Measurements from ENCODE around the gene OR51T1.
A peak's percentile ranks its signal among the peaks of the same experiment; 100 is the strongest.
"Not testable (repeated sequence)": the region's sequence is repeated elsewhere in the genome, so short reads cannot be mapped to it uniquely, and the experiment has no call there.

The OR51T1 gene, protein sequence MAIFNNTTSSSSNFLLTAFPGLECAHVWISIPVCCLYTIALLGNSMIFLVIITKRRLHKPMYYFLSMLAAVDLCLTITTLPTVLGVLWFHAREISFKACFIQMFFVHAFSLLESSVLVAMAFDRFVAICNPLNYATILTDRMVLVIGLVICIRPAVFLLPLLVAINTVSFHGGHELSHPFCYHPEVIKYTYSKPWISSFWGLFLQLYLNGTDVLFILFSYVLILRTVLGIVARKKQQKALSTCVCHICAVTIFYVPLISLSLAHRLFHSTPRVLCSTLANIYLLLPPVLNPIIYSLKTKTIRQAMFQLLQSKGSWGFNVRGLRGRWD

DNA sequence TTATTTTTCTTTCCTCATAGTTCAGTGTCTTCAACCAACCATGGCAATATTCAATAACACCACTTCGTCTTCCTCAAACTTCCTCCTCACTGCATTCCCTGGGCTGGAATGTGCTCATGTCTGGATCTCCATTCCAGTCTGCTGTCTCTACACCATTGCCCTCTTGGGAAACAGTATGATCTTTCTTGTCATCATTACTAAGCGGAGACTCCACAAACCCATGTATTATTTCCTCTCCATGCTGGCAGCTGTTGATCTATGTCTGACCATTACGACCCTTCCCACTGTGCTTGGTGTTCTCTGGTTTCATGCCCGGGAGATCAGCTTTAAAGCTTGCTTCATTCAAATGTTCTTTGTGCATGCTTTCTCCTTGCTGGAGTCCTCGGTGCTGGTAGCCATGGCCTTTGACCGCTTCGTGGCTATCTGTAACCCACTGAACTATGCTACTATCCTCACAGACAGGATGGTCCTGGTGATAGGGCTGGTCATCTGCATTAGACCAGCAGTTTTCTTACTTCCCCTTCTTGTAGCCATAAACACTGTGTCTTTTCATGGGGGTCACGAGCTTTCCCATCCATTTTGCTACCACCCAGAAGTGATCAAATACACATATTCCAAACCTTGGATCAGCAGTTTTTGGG, at the start of gene OR51T1:
Gene OR51T1, plus strand, starts transcription at position 41 of the 641 bp plus-strand sequence. Its CDS starts 0 bp downstream, at position 41.
- no peak for DNase-seq (ENCODE audit: low read depth)

- DNase-seq (ENCODE audit: low read depth): no peak
Observed at GRCh38 chr11:4839851-4840549, 41.7 kb upstream of the OR51T1 start.

- DNase-seq (ENCODE audit: low read depth): no peak
Observed at GRCh38 chr11:4848908-4849532, 32.7 kb upstream of the OR51T1 start, which contains the start of gene OR51S1. OR51S1 (minus strand) TSS chr11:4849208; CDS start chr11:4849208, 0 bp downstream.

- DNase-seq (ENCODE audit: low read depth): no peak
Observed at GRCh38 chr11:4851033-4851432, 30.7 kb upstream of the OR51T1 start.

GRCh38 chr11:4854286-4854685, 27.4 kb upstream of the OR51T1 start:
- DNase-seq (ENCODE audit: low read depth): not testable (repeated sequence)

GRCh38 chr11:4862447-4863236, 19.1 kb upstream of the OR51T1 start:
- DNase-seq (ENCODE audit: low read depth): no peak

DNA sequence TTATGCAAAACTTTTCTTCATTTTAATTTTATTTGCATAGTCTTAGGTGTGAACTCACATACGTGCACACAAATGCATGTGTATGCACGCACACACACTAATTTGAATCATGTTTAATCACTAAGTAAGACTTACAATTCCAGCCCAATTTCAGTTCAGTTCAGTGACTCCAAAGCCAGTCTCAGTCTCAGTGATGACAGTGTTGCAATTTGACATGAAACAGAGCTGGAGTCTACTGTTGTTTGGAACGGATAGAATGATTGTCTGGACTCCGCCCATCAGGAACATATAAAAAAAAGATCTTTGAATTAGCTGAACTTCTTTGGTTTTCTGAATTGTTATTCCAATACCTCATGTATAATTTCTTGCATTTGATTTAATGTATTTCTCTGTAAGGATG, 17.8 kb upstream of the OR51T1 start:
- no peak for DNase-seq (ENCODE audit: low read depth)

- no peak for DNase-seq (ENCODE audit: low read depth)
Observed at GRCh38 chr11:4865855-4866254, 15.8 kb upstream of the OR51T1 start.

DNA sequence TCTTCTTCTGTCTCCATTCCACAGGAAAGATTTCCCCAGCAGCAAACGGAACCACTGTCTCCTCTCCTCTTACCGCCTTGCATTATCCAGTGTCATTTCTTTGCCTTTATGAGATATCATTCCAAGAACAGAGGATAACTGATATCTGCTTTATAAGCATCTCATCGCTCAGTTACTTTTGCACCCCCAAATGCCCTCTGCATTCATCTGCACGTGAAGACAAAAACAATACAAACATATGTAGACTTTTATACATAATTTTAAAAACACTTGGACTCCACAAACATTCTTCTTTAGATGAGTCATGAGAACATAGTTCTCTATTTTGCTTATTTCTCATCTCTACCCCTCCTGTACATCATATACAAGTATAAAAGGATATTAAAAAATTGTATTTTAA, 512 bp upstream of the OR51T1 start:
- no peak for DNase-seq (ENCODE audit: low read depth)

GRCh38 chr11:4882543-4882942, 843 bp downstream of the OR51T1 start:
- DNase-seq (ENCODE audit: low read depth): no peak

GRCh38 chr11:4884361-4884760, 2.7 kb downstream of the OR51T1 start:
- no peak for DNase-seq (ENCODE audit: low read depth)

- DNase-seq (ENCODE audit: low read depth): no peak
Observed at GRCh38 chr11:4886186-4886585, 4.5 kb downstream of the OR51T1 start.

- DNase-seq (ENCODE audit: low read depth): no peak
Observed at GRCh38 chr11:4887591-4887990, 5.9 kb downstream of the OR51T1 start.

GRCh38 chr11:4890279-4890678, 8.6 kb downstream of the OR51T1 start:
- no peak for DNase-seq (ENCODE audit: low read depth)

DNA sequence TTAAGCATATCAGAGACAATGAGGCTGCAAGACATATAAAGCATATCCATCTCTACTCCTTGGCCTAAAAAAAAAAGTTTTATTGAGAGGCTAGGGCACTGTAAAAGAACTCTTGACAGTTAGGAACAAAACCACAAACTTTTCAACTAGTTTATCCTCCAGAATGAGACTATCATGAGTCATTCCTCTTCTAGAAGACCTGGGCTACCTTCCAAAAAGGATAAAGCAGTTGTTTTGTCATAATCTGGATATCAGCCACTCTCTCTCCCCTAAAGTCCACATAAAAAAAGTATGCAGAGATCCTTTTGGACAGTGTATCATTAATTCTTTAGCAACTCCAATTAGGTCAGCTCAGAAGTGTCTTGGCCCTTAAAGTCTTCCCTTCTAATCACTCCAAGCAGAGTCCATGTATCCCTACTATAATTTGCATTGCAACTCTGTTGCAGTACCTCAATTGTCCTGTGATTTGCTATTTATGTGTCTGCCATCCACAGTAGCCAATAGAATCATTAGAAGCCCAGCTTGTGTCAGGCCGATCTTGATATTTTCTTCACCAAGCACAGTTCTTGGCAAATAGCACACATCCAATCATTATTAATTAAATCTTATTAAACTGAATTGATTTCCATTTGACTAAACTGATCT, 10.4 kb downstream of the OR51T1 start:
- DNase-seq (ENCODE audit: low read depth): peak; percentile 86

- DNase-seq (ENCODE audit: low read depth): no peak
Observed at GRCh38 chr11:4903484-4903883, 21.8 kb downstream of the OR51T1 start, which contains the start of gene OR51A7. OR51A7 (plus strand) TSS chr11:4903783; CDS start chr11:4907370, 3,587 bp downstream.

GRCh38 chr11:4916581-4916980, 34.9 kb downstream of the OR51T1 start:
- DNase-seq (ENCODE audit: low read depth): no peak

DNA sequence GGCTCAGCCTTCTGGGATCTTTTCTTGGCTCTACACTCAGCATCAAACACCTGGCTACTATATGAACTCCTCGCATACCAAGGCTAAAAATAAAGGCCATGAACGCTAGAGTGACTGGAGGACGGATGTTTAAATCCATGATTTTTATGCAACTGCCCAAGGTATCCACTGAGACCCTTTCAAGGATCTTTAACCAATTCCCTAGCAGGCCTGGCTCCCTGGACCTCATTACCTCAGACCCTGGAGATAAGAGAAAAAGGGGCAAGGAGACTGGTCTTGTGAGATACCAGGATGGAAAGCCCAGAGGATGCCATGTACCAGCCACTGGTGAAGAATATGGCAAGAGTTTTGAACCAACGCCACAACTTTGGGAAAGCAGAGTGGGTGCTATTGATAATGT, 37.5 kb downstream of the OR51T1 start, which contains the start of gene OR51G2:
Gene OR51G2, minus strand, starts transcription at position 101 of the 400 bp plus-strand sequence. CDS start 3,687 bp downstream, outside the sequence.
- no peak for DNase-seq (ENCODE audit: low read depth)

- no peak for DNase-seq (ENCODE audit: low read depth)
Observed at GRCh38 chr11:4921796-4922195, 40.1 kb downstream of the OR51T1 start.

GRCh38 chr11:4922304-4922703, 40.6 kb downstream of the OR51T1 start:
- DNase-seq (ENCODE audit: low read depth): no peak

GRCh38 chr11:4924239-4924638, 42.5 kb downstream of the OR51T1 start, which contains the start of gene OR51G1:
OR51G1 (minus strand) TSS chr11:4924339; CDS start chr11:4924339, 0 bp downstream.
- DNase-seq (ENCODE audit: low read depth): no peak
